Stimulated activated CD4-positive, alpha-beta T cell treated with anti-CD3 and anti-CD28 coated beads, TNF-alpha, amount 100 ng/mL, for 1 hour (primary cell): ENCODE measurements around the gene COBL.

Experiments
- DNase-seq, 3 donors: peaks; one replicate each; pipeline ENCODE4 v3.0.0-alpha.2; 2020; ENCODE audit warnings: low read depth in 3 of 3, low spot score in 1 of 3

The COBL gene

GRCh38 chr7:51027935-51028830 is 288.4 kb downstream of the COBL start:
- DNase-seq = no peak

GRCh38 chr7:51027106-51027934 is 289.3 kb downstream of the COBL start:
- no peak for DNase-seq

GRCh38 chr7:51026341-51026740 is 290.3 kb downstream of the COBL start:
- DNase-seq = no peak

GRCh38 chr7:51025668-51026067 is 290.9 kb downstream of the COBL start:
- DNase-seq = no peak

- DNase-seq = no peak
Observed at GRCh38 chr7:51024867-51025266, 291.7 kb downstream of the COBL start.

GRCh38 chr7:51023547-51023946 is 293.1 kb downstream of the COBL start:
- no peak for DNase-seq

GRCh38 chr7:51022821-51023220 is 293.8 kb downstream of the COBL start:
- DNase-seq = no peak

- DNase-seq = no peak
Observed at GRCh38 chr7:51021906-51022570, 294.6 kb downstream of the COBL start.

- no peak for DNase-seq
Observed at GRCh38 chr7:51020944-51021343, 295.7 kb downstream of the COBL start.

GRCh38 chr7:51019891-51020870 is 296.4 kb downstream of the COBL start:
- DNase-seq = no peak

- DNase-seq = no peak
Observed at GRCh38 chr7:51019191-51019844, 297.3 kb downstream of the COBL start.

- no peak for DNase-seq
Observed at GRCh38 chr7:51017576-51018535, 298.8 kb downstream of the COBL start.

- no peak for DNase-seq
Observed at GRCh38 chr7:51016546-51016945, 300.1 kb downstream of the COBL start.

- DNase-seq = no peak
Observed at GRCh38 chr7:51015581-51015980, 301.0 kb downstream of the COBL start.

GRCh38 chr7:51014811-51015210 is 301.8 kb downstream of the COBL start:
- no peak for DNase-seq

- no peak for DNase-seq
Observed at GRCh38 chr7:51013861-51014511, 302.6 kb downstream of the COBL start.

GRCh38 chr7:51013218-51013786 is 303.3 kb downstream of the COBL start:
- no peak for DNase-seq
